HL-60 (cell line): ENCODE data around the gene CCDC8.
A peak's percentile ranks its signal among the peaks of the same experiment; 100 is the strongest.

Experiments
- DNase-seq, 2 experiments: peaks; one replicate each; pipeline ENCODE4 v3.0.0-alpha.2; 2010 to 2020; ENCODE audit warnings: low read depth in 1 of 2, low spot score in 1 of 2
- H3K27ac ChIP-seq: fragments of 250-450 bp; sonication (Bioruptor Pico); replicated peaks from 2 replicates; pipeline ENCODE4 v1.5.1; 2020; ENCODE audit warnings: mild to moderate bottlenecking, moderate library complexity
- H3K27me3 ChIP-seq: fragments of 250-450 bp; sonication (Bioruptor Pico); 2 replicates; pipeline ENCODE4 v1.5.1; 2021; ENCODE audit warnings: mild to moderate bottlenecking, moderate library complexity; ENCODE audit not compliant: insufficient read depth, poor library complexity, severe bottlenecking
- H3K4me3 ChIP-seq: replicated peaks from 2 replicates; pipeline ENCODE4 v1.5.1; 2011; ENCODE audit warnings: mild to moderate bottlenecking, control low read depth, low read length; ENCODE audit not compliant: insufficient read depth
- CTCF ChIP-seq: IDR thresholded peaks from one replicate; pipeline ENCODE4 v1.5.1; 2011; ENCODE audit warnings: low read length, control low read depth, inconsistent platforms; ENCODE audit not compliant: insufficient read depth
- GABPA ChIP-seq: IDR thresholded peaks from 2 replicates; pipeline ENCODE4 v1.6.1; 2012; ENCODE audit warnings: low read depth
- POLR2AphosphoS5 ChIP-seq: IDR thresholded peaks from 2 replicates; pipeline ENCODE4 v1.6.1; 2012; ENCODE audit warnings: low read depth
- REST ChIP-seq: IDR thresholded peaks from 2 replicates; pipeline ENCODE4 v1.6.1; 2012; ENCODE audit warnings: low read depth; ENCODE audit not compliant: insufficient replicate concordance
- SPI1 ChIP-seq: IDR thresholded peaks from 2 replicates; pipeline ENCODE4 v1.6.1; 2012; ENCODE audit warnings: low read depth, mild to moderate bottlenecking, borderline replicate concordance

CCDC8 gene

GRCh38 chr19:46386151-46386550 lies 27.2 kb downstream of the CCDC8 start:
- no peak overlapping the region for H3K4me3 ChIP-seq
- H3K27ac ChIP-seq, result no peak overlapping the region
- H3K27me3 ChIP-seq, result no peaks in the 10 kb centered on the region
- no peak for DNase-seq
- TF ChIP-seq CTCF (no peak), SPI1 (no peak), POLR2AphosphoS5 (no peak), GABPA (no peak), REST (no peak)

GRCh38 chr19:46385636-46386035 lies 27.7 kb downstream of the CCDC8 start:
- Histone ChIP-seq H3K27me3 (no peaks in the 10 kb centered on the region), H3K4me3 (no peak overlapping the region), H3K27ac (no peak overlapping the region)
- TF ChIP-seq SPI1, result no peak
- no peak for TF ChIP-seq GABPA
- TF ChIP-seq REST, result no peak
- TF ChIP-seq CTCF, result no peak
- TF ChIP-seq POLR2AphosphoS5, result no peak
- peak in 1 of 2 experiments; percentile 31 for DNase-seq

GRCh38 chr19:46384396-46384795 lies 29.0 kb downstream of the CCDC8 start:
- Histone ChIP-seq H3K27ac (no peak overlapping the region), H3K27me3 (no peaks in the 10 kb centered on the region), H3K4me3 (no peak overlapping the region)
- no peak for DNase-seq
- TF ChIP-seq SPI1 (no peak), POLR2AphosphoS5 (no peak), CTCF (no peak), GABPA (no peak), REST (no peak)
